LNCaP clone FGC (cell line): ENCODE results near the gene PTX4.

Experiments used
- DNase-seq: peaks from one replicate; pipeline ENCODE4 v3.0.0-alpha.2; 2011; ENCODE audit warnings: low read depth
- H3K4me3 ChIP-seq: 2 replicates; pipeline ENCODE4 v1.5.1; 2011; ENCODE audit warnings: mild to moderate bottlenecking, low read depth, low read length, control low read depth
- TF ChIP-seq, protein P1 (sequence below): IDR thresholded peaks from 2 replicates; pipeline ENCODE4 v1.5.1; 2012; ENCODE audit warnings: mild to moderate bottlenecking; ENCODE audit not compliant: control insufficient read depth, insufficient read depth; ENCODE audit errors: extremely low read depth

Gene PTX4

DNA sequence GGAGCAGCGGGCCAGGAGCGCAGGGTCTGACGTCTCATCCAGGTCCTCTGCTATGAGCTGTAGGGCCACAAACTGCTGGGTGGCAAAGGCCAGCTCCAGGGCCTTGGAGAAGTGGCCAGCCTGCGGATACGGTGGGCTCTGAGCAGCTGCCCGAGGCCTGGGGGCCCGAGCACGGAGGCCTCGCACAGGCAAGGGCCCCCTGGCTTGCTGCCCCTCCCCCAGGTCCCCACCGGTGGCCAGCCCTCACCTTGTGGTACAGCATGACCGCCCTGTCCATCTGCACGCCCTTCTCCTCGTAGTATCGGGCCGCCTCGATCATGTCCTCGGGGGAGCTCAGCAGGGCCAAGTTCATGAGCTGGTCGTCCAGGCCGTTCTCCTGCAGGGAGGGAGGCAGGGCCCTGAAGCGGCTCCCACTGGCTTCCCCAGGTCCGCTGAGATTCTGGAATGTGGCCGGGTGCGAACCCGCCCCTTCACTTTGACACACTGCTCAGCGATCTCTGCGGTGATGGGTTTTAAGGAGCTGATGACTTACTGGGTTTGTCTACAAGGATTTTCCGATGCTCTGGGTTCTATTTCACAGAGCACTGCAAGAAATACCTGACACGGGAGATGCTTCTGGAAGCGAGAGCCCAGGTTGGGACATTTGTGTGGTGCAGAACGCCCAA is 35.0 kb upstream of the PTX4 start:
- H3K4me3 ChIP-seq, result no peak overlapping the region
- DNase-seq, result no peak
- TF ChIP-seq, protein P1, sequence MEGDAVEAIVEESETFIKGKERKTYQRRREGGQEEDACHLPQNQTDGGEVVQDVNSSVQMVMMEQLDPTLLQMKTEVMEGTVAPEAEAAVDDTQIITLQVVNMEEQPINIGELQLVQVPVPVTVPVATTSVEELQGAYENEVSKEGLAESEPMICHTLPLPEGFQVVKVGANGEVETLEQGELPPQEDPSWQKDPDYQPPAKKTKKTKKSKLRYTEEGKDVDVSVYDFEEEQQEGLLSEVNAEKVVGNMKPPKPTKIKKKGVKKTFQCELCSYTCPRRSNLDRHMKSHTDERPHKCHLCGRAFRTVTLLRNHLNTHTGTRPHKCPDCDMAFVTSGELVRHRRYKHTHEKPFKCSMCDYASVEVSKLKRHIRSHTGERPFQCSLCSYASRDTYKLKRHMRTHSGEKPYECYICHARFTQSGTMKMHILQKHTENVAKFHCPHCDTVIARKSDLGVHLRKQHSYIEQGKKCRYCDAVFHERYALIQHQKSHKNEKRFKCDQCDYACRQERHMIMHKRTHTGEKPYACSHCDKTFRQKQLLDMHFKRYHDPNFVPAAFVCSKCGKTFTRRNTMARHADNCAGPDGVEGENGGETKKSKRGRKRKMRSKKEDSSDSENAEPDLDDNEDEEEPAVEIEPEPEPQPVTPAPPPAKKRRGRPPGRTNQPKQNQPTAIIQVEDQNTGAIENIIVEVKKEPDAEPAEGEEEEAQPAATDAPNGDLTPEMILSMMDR, result no peak

DNA sequence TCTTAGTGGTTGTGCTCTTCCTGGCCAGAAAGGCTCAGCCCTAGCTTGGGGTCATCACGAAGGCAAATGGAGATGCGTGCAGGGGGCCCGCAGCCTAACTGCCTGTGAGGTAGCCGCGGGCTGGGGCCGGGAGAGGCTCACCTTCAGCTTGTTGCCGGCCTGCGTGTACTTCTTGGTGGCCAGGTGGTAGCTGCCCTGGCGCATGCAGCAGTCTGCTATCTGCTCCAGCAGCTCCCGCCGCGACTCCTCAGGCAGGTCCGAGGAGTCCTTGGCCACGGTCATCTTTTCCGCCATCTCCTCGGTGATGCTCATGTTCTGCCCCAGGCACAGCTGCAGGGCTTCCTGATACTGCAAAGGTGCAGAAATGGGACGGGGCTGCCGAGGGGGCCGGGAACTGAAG is 31.7 kb upstream of the PTX4 start:
- DNase-seq, result no peak
- TF ChIP-seq, protein P1, result no peak
- no peak overlapping the region for H3K4me3 ChIP-seq

DNA sequence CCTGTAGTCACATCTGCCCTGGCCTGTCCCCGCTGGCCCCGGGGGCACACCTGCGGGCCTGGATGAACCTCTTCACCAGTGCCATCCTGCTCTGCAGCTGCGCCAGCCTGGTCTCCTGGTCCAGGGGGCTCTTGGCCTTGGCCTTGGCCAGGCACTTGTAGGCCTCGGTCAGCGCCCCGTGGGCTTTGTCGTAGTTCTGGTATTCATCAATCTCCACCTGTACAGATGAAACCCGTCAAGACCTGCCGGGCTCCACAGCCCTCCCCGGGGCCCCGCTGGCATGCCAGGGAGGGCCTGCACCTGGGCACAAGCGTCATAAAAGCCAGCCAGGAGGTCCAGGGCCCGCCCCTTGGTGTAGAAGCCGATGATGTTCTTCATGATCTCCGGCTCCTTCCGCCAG is 31.1 kb upstream of the PTX4 start:
- H3K4me3 ChIP-seq, result no peak overlapping the region
- DNase-seq, result no peak
- TF ChIP-seq, protein P1, result no peak

DNA sequence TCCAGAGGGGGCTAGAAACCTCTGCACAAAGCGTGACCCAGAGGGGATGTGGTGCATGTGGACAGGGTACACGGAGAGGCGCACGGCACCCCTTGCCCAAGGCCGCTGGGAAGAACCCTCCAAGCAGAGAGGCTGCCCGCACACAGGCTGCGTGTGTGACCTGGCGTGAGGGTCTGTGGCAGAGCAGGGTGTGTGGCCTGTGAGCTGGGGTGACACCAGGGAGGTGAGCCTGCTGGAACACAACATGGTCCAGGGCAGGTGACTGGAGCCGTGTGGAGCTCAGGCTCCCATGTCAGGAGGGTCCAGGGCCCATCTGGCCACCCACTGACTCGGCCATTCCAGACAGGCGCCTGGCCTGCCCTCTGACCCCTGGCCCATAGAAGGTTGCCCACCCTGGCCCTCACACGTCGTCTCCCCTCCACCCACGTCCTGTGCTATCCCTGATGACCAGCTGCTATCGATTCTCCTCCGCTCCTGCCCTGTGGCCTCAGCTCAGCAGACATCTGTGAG is 29.9 kb upstream of the PTX4 start:
- TF ChIP-seq, protein P1, result no peak
- H3K4me3 ChIP-seq, result no peak overlapping the region
- DNase-seq, result no peak

DNA sequence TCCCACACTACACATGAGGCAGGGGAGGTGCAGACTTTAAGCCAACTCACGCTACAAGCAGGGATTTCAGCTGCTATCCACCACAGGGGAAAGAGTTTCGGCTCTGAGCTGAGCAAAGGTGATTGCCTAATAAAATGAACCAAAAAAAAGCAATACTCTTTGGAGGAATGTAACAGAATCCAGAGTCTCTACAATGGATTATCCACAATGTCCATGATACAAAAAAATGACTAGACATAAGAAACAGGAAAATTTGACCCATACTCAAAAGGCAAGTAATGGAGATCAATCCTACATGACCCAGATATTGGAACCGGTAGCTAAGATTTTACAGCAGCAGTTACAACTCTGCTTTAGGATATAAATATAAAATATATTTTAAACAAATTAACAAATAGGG is 25.8 kb upstream of the PTX4 start:
- no peak overlapping the region for H3K4me3 ChIP-seq
- DNase-seq, result no peak
- TF ChIP-seq, protein P1, result no peak

DNA sequence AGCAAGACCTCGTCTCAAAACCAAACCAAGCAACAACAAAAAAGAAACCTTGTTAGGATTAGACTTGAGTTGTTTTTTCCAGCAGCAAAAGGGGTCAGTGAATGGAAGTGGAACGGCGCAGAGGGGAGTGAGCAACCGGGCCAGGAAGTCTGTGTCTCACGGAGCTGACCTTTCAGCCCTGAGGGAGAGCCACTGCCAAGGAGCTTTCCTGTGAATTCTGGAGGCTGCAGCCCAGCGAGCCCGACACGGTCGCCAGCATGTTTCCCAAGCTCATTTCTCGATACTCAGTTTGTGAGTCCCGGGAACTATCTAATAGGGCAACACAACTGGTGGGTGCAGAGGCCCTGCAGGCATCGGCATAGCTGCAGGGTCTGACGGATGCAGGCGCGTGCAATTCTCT is 24.0 kb upstream of the PTX4 start:
- TF ChIP-seq, protein P1, result no peak
- no peak overlapping the region for H3K4me3 ChIP-seq
- DNase-seq, result no peak

DNA sequence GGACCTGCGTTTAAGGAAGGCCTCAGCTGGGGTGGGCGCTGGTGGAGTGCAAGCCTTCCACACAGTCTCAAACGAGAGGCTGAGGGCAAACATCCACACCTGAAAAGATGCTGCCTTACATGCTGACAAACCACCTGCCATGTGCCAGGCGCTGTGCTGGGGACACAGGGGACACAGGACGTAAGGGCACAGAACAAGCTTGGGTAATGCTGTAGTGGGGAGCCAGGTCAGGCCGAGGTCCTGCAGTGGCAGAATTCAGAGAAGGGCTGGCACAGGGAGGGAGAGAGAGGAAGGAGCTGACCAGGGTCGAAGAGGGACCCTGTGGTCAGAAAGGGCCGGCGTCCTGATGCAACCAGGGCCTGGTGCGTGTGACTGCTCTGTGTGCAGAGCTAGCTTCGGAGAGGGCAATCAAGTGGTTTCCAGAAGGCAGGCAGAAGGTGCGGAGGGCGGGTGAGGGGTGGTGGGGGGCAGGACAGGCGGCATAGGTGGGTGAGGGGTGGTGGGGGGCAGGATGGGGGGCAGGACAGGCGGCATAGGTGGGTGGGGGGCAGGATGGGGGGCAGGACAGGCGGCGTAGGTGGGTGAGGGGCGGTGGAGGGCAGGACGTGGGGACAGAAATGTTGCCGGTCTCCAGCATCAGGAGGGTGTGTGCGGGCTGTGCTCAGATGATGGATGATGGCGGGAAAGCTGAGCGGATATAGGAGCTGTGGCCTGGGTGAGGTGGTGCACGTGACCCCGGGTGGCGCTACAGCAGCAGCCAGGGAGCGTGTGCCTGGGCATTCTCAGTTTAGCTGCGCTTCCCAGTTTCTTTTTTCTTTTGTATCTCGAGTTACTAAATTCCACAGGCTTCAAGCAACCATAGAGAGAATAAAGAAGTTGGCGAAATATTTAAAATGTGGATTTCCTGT is 23.2 kb upstream of the PTX4 start:
- TF ChIP-seq, protein P1, result no peak
- no peak overlapping the region for H3K4me3 ChIP-seq
- DNase-seq, result no peak
